K562 (cell line): ENCODE results near the gene PGRMC2. TPM values are rescaled to one million over a fixed set of nuclear protein-coding genes. Genes with fewer than 3 reads are reported as not detected.

Source experiments
- ATAC-seq: fragments of 200-7000 bp; cut with Tn5 transposase; 3 replicates; pipeline ENCODE4 v1.9.1; 2020; ENCODE audit warnings: moderate library complexity
- BruUV-seq: library from RNA; stranded (reverse); fragments of 400-500 nt; replicated peaks from 2 replicates; lab custom pipeline; 2021; lab: Mats Ljungman, UMichigan
- CTCF ChIA-PET: fragments of 300-600 bp; formaldehyde crosslinking; extraction: SDS; loops from one replicate; lab custom pipeline; 2021; ENCODE audit warnings: low intra/inter-chr PET ratio; lab: Yijun Ruan, JAX
- POLR2A ChIA-PET: fragments of 300-600, 350-650 bp; sonication (Branson Sonifier 250); formaldehyde crosslinking; extraction: SDS; loops from one replicate; lab custom pipeline; 2021; ENCODE audit warnings: antibody characterized with exemption, inconsistent platforms; lab: Yijun Ruan, JAX
- DNase-seq, 4 experiments: peaks; one replicate each; pipeline versions ENCODE4 v3.0.0 to v3.0.0-alpha.2; 2011 to 2018; ENCODE audit warnings: low spot score in 3 of 4, mixed read lengths in 3 of 4; ENCODE audit errors: extremely low read depth in 1 of 4
- FAIRE-seq: peaks from 2 replicates; lab custom pipeline; 2011; peaks lifted over from hg19 to GRCh38; lab: Jason Lieb, UNC
- H2AFZ ChIP-seq: 2 replicates; pipeline ENCODE4 v1.6.0; 2011; ENCODE audit warnings: low read depth, low read length, control low read depth, inconsistent platforms
- H3K27ac ChIP-seq: fragments of 200-600 bp; 3 replicates; pipeline ENCODE4 v1.8.0; 2011; ENCODE audit warnings: low read depth, mild to moderate bottlenecking, control low read depth, inconsistent platforms, low read length, moderate library complexity, mixed read lengths; ENCODE audit errors: extremely low read depth
- H3K27me3 ChIP-seq, 2 experiments: fragments of 300-600 bp in 1 of 2; 2 replicates in 1 of 2; 3 replicates in 1 of 2; pipeline versions ENCODE4 v1.6.0 to v1.8.0; 2011; ENCODE audit warnings: inconsistent platforms in 2 of 2, low read length in 2 of 2, mild to moderate bottlenecking in 1 of 2, mixed read lengths in 1 of 2, moderate library complexity in 1 of 2; ENCODE audit not compliant: control insufficient read depth in 2 of 2, insufficient read depth in 2 of 2
- H3K36me3 ChIP-seq: fragments of 300-600 bp; 3 replicates; pipeline ENCODE4 v1.8.0; 2011; ENCODE audit warnings: mild to moderate bottlenecking, low read length, inconsistent platforms; ENCODE audit not compliant: control insufficient read depth, insufficient read depth
- H3K4me1 ChIP-seq, 2 experiments: fragments of 200-600 bp in 1 of 2; replicated peaks in 1 of 2; 2 replicates in 1 of 2; 3 replicates in 1 of 2; pipeline versions ENCODE4 v1.5.1 to v1.8.0; 2011; ENCODE audit warnings: inconsistent platforms in 2 of 2, low read length in 2 of 2, mild to moderate bottlenecking in 1 of 2, mixed read lengths in 1 of 2, moderate library complexity in 1 of 2; ENCODE audit not compliant: control insufficient read depth in 2 of 2, insufficient read depth in 2 of 2
- H3K4me2 ChIP-seq: 2 replicates; pipeline ENCODE4 v1.6.1; 2011; ENCODE audit warnings: low read length, control low read depth, inconsistent platforms, mixed read lengths; ENCODE audit not compliant: insufficient read depth
- H3K4me3 ChIP-seq: fragments of 200-600 bp; sonication (generic), shearing (Covaris generic); 2 replicates; pipeline ENCODE4 v1.5.1; 2016; ENCODE audit warnings: control low read depth, inconsistent platforms
- H3K79me2 ChIP-seq: fragments of 200-600 bp; 3 replicates; pipeline ENCODE4 v1.8.0; 2011; ENCODE audit warnings: low read length, inconsistent platforms; ENCODE audit not compliant: control insufficient read depth, insufficient read depth
- H3K9ac ChIP-seq, 2 experiments: 2 replicates each; pipeline versions ENCODE4 v1.6.0 to v1.6.1; 2011; ENCODE audit warnings: low read depth in 2 of 2, low read length in 2 of 2, control low read depth in 1 of 2, inconsistent platforms in 1 of 2, mild to moderate bottlenecking in 1 of 2, mixed read lengths in 1 of 2; ENCODE audit not compliant: insufficient read depth in 1 of 2
- H3K9me1 ChIP-seq: one replicate; pipeline ENCODE4 v1.6.0; 2011; ENCODE audit warnings: inconsistent platforms, mild to moderate bottlenecking, low read length, moderate library complexity; ENCODE audit not compliant: control insufficient read depth, insufficient read depth
- H3K9me3 ChIP-seq: replicated peaks from 2 replicates; pipeline ENCODE4 v1.5.1; 2011; ENCODE audit warnings: low read depth, low read length, inconsistent platforms; ENCODE audit not compliant: control insufficient read depth, insufficient read depth
- H4K20me1 ChIP-seq: replicated peaks from 2 replicates; pipeline ENCODE4 v1.6.1; 2011; ENCODE audit warnings: low read length, inconsistent platforms, mixed read lengths; ENCODE audit not compliant: control insufficient read depth, insufficient read depth
- BHLHE40 ChIP-seq: IDR thresholded peaks from 2 replicates; pipeline ENCODE4 v1.6.1; 2011; ENCODE audit warnings: low read length, improper control_type of control experiment
- BRD9 ChIP-seq: fragments of 450-650 bp; IDR thresholded peaks from 2 replicates; pipeline ENCODE4 v1.6.1; 2018; ENCODE audit warnings: low read depth; ENCODE audit not compliant: partially characterized antibody
- BRF1 ChIP-seq: IDR thresholded peaks from 3 replicates; pipeline ENCODE4 v1.6.1; 2011; ENCODE audit warnings: borderline replicate concordance, mild to moderate bottlenecking; ENCODE audit not compliant: insufficient read length; ENCODE audit errors: extremely low read depth
- CBX2 ChIP-seq: fragments of 200-600 bp; sonication (generic); IDR thresholded peaks from one replicate; pipeline ENCODE4 v1.6.1; 2012; ENCODE audit warnings: mild to moderate bottlenecking, low read length, inconsistent platforms; ENCODE audit not compliant: insufficient read depth, poor library complexity, severe bottlenecking
- CHD4 ChIP-seq: fragments of 200-600 bp; sonication (generic); IDR thresholded peaks from 3 replicates; pipeline ENCODE4 v1.6.1; 2012; ENCODE audit warnings: low read depth, mild to moderate bottlenecking, mixed read lengths, low read length, inconsistent platforms; ENCODE audit not compliant: insufficient read depth, insufficient replicate concordance, poor library complexity, severe bottlenecking
- CREB3 ChIP-seq: fragments of 450-650 bp; conservative IDR thresholded peaks from 2 replicates; pipeline ENCODE4 v1.6.1; 2016; ENCODE audit warnings: missing genetic modification characterization, low read depth, mild to moderate bottlenecking, missing compliant biosample characterization, moderate library complexity
- EGR1 ChIP-seq: fragments of 450-650 bp; conservative IDR thresholded peaks from 2 replicates; pipeline ENCODE4 v1.6.1; 2017; ENCODE audit warnings: mild to moderate bottlenecking
- HEY1 ChIP-seq: fragments of 250-450 bp; sonication (Bioruptor Pico); IDR thresholded peaks from 2 replicates; pipeline ENCODE4 v1.5.0; 2020; ENCODE audit warnings: mild to moderate bottlenecking, moderate library complexity, borderline replicate concordance
- NFE2L1 ChIP-seq: fragments of 450-650 bp; IDR thresholded peaks from 2 replicates; pipeline ENCODE4 v1.6.1; 2016; ENCODE audit warnings: missing genetic modification characterization, low read depth, mild to moderate bottlenecking, missing compliant biosample characterization, moderate library complexity, borderline replicate concordance
- ZNF263 ChIP-seq: sonication (generic); formaldehyde crosslinking; IDR thresholded peaks from 2 replicates; pipeline ENCODE4 v1.8.0; 2022; ENCODE audit warnings: mild to moderate bottlenecking, missing genetic modification reagents, borderline replicate concordance
- ZNF282 ChIP-seq: sonication (generic); formaldehyde crosslinking; IDR thresholded peaks from 2 replicates; pipeline ENCODE4 v1.8.1; 2023; ENCODE audit warnings: missing genetic modification reagents
- ZNF561 ChIP-seq: fragments of 450-650 bp; formaldehyde crosslinking; conservative IDR thresholded peaks from 2 replicates; pipeline ENCODE4 v1.4.0; 2020; ENCODE audit warnings: mild to moderate bottlenecking, moderate library complexity
- ZNF57 ChIP-seq: fragments of 450-650 bp; formaldehyde crosslinking; IDR thresholded peaks from 2 replicates; pipeline ENCODE4 v1.4.0; 2020; ENCODE audit warnings: mild to moderate bottlenecking, moderate library complexity
- WGBS: fragments of 100-300 bp; shearing (Covaris generic); methylation state at CpG from one replicate; pipeline ENCODE4 v1.1.6; 2016; ENCODE audit warnings: low coverage, mixed read lengths; ENCODE audit not compliant: insufficient coverage; ENCODE audit errors: missing lambda C conversion rate; 5-methylcytosine and 5-hydroxymethylcytosine counted together
- in situ Hi-C: fragments of 300-500 bp; cut with MboI; formaldehyde crosslinking; loops from 4 replicates; pipeline ENCODE4 v1.15.0; 2018; ENCODE audit warnings: inconsistent platforms, mixed read lengths
- intact Hi-C: fragments of 100-400 bp; cut with micrococcal nuclease; formaldehyde crosslinking; loops from 2 replicates; pipeline ENCODE4 v1.14.2; 2022
- polyA plus RNA-seq, 8 experiments: library from polyadenylated mRNA; depleted of rRNA in 4 of 8; stranded (reverse) in 5 of 8; unstranded in 3 of 8; fragments of >200 nt; fragmentation: Nextera tagmentation in 2 of 8; fragmentation: Illumina TruSeq in 1 of 8; extraction: Ambion mirVana in 2 of 8; extraction: Trizol in 1 of 8; gene quantifications; 2 replicates each; pipeline versions ENCODE4 v1.2.1 to v1.2.3, GENCODE V29; 2011 to 2014; ENCODE audit warnings: inconsistent platforms in 1 of 8, missing spikeins in 1 of 8
- total RNA-seq, 7 experiments: library from RNA; depleted of rRNA in 6 of 7; stranded (reverse); fragments of >200 nt in 6 of 7; fragmentation: Illumina TruSeq in 2 of 7; extraction: Trizol in 2 of 7; gene quantifications; 2 replicates each; pipeline versions ENCODE4 v1.2.1 to v1.2.3, GENCODE V29; 2011 to 2021; ENCODE audit warnings: low replicate concordance in 1 of 7
- TF ChIP-seq, protein P1 (sequence below): fragments of 200-800 bp; sonication (Bioruptor generic); IDR thresholded peaks from 2 replicates; pipeline ENCODE4 v1.6.1; 2016; ENCODE audit warnings: missing genetic modification characterization, missing compliant biosample characterization

The PGRMC2 gene
- total and polyA plus RNA-seq, 9 of the 15 experiments (the other 6 are each of a cell fraction or from before 2014, with no cell fraction given) = 12.4 to 81.3 (median 22.7) TPM

GRCh38 chr4:128275346-128275745 lies 12.3 kb downstream of the PGRMC2 start (continued):
- TF ChIP-seq, protein P1, sequence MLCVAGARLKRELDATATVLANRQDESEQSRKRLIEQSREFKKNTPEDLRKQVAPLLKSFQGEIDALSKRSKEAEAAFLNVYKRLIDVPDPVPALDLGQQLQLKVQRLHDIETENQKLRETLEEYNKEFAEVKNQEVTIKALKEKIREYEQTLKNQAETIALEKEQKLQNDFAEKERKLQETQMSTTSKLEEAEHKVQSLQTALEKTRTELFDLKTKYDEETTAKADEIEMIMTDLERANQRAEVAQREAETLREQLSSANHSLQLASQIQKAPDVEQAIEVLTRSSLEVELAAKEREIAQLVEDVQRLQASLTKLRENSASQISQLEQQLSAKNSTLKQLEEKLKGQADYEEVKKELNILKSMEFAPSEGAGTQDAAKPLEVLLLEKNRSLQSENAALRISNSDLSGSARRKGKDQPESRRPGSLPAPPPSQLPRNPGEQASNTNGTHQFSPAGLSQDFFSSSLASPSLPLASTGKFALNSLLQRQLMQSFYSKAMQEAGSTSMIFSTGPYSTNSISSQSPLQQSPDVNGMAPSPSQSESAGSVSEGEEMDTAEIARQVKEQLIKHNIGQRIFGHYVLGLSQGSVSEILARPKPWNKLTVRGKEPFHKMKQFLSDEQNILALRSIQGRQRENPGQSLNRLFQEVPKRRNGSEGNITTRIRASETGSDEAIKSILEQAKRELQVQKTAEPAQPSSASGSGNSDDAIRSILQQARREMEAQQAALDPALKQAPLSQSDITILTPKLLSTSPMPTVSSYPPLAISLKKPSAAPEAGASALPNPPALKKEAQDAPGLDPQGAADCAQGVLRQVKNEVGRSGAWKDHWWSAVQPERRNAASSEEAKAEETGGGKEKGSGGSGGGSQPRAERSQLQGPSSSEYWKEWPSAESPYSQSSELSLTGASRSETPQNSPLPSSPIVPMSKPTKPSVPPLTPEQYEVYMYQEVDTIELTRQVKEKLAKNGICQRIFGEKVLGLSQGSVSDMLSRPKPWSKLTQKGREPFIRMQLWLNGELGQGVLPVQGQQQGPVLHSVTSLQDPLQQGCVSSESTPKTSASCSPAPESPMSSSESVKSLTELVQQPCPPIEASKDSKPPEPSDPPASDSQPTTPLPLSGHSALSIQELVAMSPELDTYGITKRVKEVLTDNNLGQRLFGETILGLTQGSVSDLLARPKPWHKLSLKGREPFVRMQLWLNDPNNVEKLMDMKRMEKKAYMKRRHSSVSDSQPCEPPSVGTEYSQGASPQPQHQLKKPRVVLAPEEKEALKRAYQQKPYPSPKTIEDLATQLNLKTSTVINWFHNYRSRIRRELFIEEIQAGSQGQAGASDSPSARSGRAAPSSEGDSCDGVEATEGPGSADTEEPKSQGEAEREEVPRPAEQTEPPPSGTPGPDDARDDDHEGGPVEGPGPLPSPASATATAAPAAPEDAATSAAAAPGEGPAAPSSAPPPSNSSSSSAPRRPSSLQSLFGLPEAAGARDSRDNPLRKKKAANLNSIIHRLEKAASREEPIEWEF = no peak
- TF ChIP-seq BRF1 (no peak), ZNF282 (CRISPR knock-in tag) (no peak)

DNA sequence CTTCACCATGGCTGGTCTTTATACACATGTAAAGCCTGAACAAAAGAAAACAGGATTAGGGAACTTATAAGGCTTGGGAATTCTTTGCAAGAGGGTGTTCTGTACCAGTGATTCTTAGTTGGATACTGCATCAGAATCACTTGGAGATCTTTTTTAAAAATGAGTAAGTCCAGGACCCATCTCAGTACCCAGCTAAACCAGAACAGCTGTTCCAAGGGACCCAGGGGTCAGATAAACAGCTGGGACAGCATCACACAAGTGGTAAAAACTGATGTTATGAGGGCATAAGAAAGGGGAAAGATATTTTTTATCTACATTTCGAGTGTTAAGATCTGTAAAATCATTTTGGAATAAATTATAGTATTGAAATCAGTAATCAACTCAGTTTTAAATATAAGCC lies 16.1 kb downstream of the PGRMC2 start:
- ATAC-seq = no peak
- Histone ChIP-seq H3K9me1 (no peaks in the 10 kb centered on the region), H3K9ac (no peak overlapping the region), H3K4me1 (no peaks in the 10 kb centered on the region), H3K9me3 (no peaks in the 10 kb centered on the region), H3K36me3 (peaks cover 54% of the 10 kb centered on the region), H3K4me3 (no peak overlapping the region), H3K27me3 (no peaks in the 10 kb centered on the region), H4K20me1 (no peaks in the 10 kb centered on the region), H3K4me2 (no peak overlapping the region), H3K27ac (no peak overlapping the region), H2AFZ (no peak overlapping the region), H3K79me2 (peaks cover 35% of the 10 kb centered on the region)
- FAIRE-seq = peak; percentile 23
- intact Hi-C loops (no loop called here), in situ Hi-C loops (no loop called here)
- CTCF ChIA-PET = no interaction called here
- POLR2A ChIA-PET = no interaction called here
- no peak for DNase-seq
- no TSS peak for BruUV-seq
- WGBS = 76% methylated on average over 1 of the region's 1 CpG
- TF ChIP-seq ZNF57 (CRISPR knock-in tag) (no peak), BRD9 (no peak), HEY1 (CRISPR knock-in tag) (no peak), CHD4 (no peak), CBX2 (no peak), CREB3 (tag) (no peak), BHLHE40 (no peak), ZNF263 (CRISPR knock-in tag) (no peak), EGR1 (no peak), ZNF561 (CRISPR knock-in tag) (no peak), NFE2L1 (tag) (no peak)
